NCI-H526 (cell line): ENCODE data around the gene HDAC4.
A peak's percentile ranks its signal among the peaks of the same experiment; 100 is the strongest.

Experiments used
- DNase-seq, 2 experiments: peaks; one replicate each; lab custom pipeline; 2025; lab: John Stamatoyannopoulos, UW

HDAC4 gene

GRCh38 chr2:239027391-239028252 lies 373.2 kb downstream of the HDAC4 start:
- no peak for DNase-seq

- DNase-seq: peak in 1 of 2 experiments; percentile 64
Observed at GRCh38 chr2:239026711-239027361, 374.0 kb downstream of the HDAC4 start.

GRCh38 chr2:239025951-239026461 lies 374.8 kb downstream of the HDAC4 start:
- no peak for DNase-seq

GRCh38 chr2:239025096-239025801 lies 375.6 kb downstream of the HDAC4 start:
- no peak for DNase-seq

GRCh38 chr2:239024226-239024625 lies 376.6 kb downstream of the HDAC4 start:
- no peak for DNase-seq

GRCh38 chr2:239022437-239023260 lies 378.2 kb downstream of the HDAC4 start:
- no peak for DNase-seq

GRCh38 chr2:239021651-239022436 lies 379.0 kb downstream of the HDAC4 start:
- DNase-seq: no peak

- DNase-seq: no peak
Observed at GRCh38 chr2:239021224-239021623, 379.6 kb downstream of the HDAC4 start.

GRCh38 chr2:239020541-239021041 lies 380.2 kb downstream of the HDAC4 start:
- no peak for DNase-seq

- no peak for DNase-seq
Observed at GRCh38 chr2:239019183-239019581, 381.6 kb downstream of the HDAC4 start.

GRCh38 chr2:239018271-239019182 lies 382.3 kb downstream of the HDAC4 start:
- no peak for DNase-seq

- no peak for DNase-seq
Observed at GRCh38 chr2:239017491-239018098, 383.2 kb downstream of the HDAC4 start.

GRCh38 chr2:239015901-239016675 lies 384.7 kb downstream of the HDAC4 start:
- DNase-seq: no peak

- DNase-seq: no peak
Observed at GRCh38 chr2:239015218-239015900, 385.5 kb downstream of the HDAC4 start.

- no peak for DNase-seq
Observed at GRCh38 chr2:239014458-239015217, 386.2 kb downstream of the HDAC4 start.

- DNase-seq: no peak
Observed at GRCh38 chr2:239013678-239013976, 387.2 kb downstream of the HDAC4 start.
